ENCODE measurements around the gene RETNLB. TPM values are rescaled to one million over a fixed set of nuclear protein-coding genes. Genes with fewer than 3 reads are reported as not detected.

The RETNLB gene
- total and polyA plus RNA-seq, 4 donors, result not detected

DNA sequence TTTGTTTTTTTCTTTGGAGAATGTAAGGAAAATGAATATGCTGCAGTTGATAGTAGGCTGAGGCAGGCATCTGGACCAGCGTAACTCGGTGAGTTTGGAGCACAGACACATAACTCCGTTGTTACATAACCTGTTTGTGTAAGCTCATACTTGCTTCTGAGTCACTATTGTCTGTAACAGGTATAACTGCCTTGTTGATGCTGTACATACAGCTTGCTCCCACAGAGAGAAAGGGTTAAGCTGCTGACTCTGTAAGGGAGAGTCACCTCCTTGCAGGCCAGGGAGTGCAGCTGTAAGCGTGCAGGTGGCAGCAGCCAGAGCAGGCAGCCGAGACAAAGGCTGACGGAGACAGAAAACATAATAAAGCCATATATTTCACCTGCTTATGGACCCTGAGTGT lies 20.4 kb downstream of the RETNLB start (continued):
- no peak for TF ChIP-seq JUND (IDR thresholded peaks at IDR 0.05)

DNA sequence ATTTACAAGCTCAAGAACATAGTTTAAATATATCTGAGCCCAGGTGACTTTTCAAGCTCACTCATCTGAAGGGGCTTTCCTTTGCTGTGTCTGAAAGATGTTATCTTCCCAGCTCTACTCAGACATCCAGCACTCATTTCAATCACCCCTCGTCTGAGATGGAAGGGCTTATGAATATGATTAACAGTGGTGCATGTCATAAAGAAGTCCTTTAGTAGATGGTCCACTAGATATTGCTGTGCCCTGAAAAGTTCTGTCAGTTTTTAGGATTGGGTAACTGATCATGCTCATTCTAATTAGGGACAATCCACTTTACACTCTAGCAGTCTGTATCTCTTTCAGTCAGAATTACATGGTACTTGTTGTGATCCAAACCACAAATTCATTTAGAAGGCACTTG lies 28.3 kb downstream of the RETNLB start:
- no peaks in the 10 kb centered on the region for H3K27me3 ChIP-seq (ENCODE audit: control insufficient read depth in 4 of 4, insufficient read depth in 4 of 4, low read length in 3 of 4)

DNA sequence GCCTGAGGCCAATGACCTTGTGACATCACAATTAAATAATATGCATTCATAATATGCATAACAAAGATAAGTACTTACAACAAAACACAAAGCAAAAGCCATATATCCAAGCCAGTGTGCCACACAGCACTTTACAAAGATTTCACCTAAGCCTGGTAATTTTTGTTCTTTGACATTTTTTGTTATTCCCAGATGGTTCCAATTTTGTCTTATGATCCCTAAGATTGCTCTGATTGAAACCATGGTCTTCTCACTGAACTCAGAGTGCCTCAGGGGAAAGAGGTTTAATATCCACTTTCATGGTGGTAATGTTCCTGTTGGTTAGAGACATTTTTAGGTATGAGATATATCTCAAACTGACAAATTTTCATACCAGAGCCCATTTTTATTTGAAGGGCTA lies 29.1 kb downstream of the RETNLB start:
- Histone ChIP-seq H3K4me1 (ENCODE audit: control insufficient read depth in 4 of 4, insufficient read depth in 4 of 4, low read length in 3 of 4) (no peaks in the 10 kb centered on the region), H3K27ac (ENCODE audit: low read depth in 1 of 2, low read length in 2 of 2) (no peak overlapping the region), H3K9ac (ENCODE audit: low read depth in 1 of 2, low read length in 2 of 2) (no peak overlapping the region), H3K36me3 (ENCODE audit: control insufficient read depth in 4 of 4, insufficient read depth in 3 of 4, low read depth in 1 of 4, low read length in 3 of 4) (no peaks in the 10 kb centered on the region), H3K4me3 (ENCODE audit: low read depth in 1 of 3, low read length in 3 of 3) (no peak overlapping the region), H3K9me3 (ENCODE audit: control insufficient read depth in 4 of 4, low read length in 3 of 4) (no peaks in the 10 kb centered on the region), H3K27me3 (ENCODE audit: control insufficient read depth in 4 of 4, insufficient read depth in 4 of 4, low read length in 3 of 4) (no peaks in the 10 kb centered on the region)
- DNase-seq (ENCODE audit: low spot score), result no peak
- TF ChIP-seq TAF1 (conservative IDR thresholded peaks at IDR 0.05), result no peak
- no peak for TF ChIP-seq FOXA2 (IDR thresholded peaks at IDR 0.05)
- no peak for TF ChIP-seq HNF4G (IDR thresholded peaks at IDR 0.05)
- TF ChIP-seq SP1 (IDR thresholded peaks at IDR 0.05), result no peak
- TF ChIP-seq HNF4A (conservative IDR thresholded peaks at IDR 0.05), result no peak
- no peak for TF ChIP-seq EGR1 (IDR thresholded peaks at IDR 0.05; ENCODE audit: low read depth in 2 of 2)
- no peak for TF ChIP-seq ATF3 (IDR thresholded peaks at IDR 0.05)
- TF ChIP-seq, protein P1, sequence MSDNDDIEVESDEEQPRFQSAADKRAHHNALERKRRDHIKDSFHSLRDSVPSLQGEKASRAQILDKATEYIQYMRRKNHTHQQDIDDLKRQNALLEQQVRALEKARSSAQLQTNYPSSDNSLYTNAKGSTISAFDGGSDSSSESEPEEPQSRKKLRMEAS (IDR thresholded peaks at IDR 0.05), result no peak
- TF ChIP-seq, protein P2, sequence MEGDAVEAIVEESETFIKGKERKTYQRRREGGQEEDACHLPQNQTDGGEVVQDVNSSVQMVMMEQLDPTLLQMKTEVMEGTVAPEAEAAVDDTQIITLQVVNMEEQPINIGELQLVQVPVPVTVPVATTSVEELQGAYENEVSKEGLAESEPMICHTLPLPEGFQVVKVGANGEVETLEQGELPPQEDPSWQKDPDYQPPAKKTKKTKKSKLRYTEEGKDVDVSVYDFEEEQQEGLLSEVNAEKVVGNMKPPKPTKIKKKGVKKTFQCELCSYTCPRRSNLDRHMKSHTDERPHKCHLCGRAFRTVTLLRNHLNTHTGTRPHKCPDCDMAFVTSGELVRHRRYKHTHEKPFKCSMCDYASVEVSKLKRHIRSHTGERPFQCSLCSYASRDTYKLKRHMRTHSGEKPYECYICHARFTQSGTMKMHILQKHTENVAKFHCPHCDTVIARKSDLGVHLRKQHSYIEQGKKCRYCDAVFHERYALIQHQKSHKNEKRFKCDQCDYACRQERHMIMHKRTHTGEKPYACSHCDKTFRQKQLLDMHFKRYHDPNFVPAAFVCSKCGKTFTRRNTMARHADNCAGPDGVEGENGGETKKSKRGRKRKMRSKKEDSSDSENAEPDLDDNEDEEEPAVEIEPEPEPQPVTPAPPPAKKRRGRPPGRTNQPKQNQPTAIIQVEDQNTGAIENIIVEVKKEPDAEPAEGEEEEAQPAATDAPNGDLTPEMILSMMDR (IDR thresholded peaks at IDR 0.05; ENCODE audit: low read depth, low read length, missing input control), result no peak
- no peak for TF ChIP-seq NR2F2 (IDR thresholded peaks at IDR 0.05)
- no peak for TF ChIP-seq GABPA (IDR thresholded peaks at IDR 0.05 in 1 of 2, conservative IDR thresholded peaks at IDR 0.05 in 1 of 2)
- TF ChIP-seq RXRA (IDR thresholded peaks at IDR 0.05), result no peak
- no peak for TF ChIP-seq JUND (IDR thresholded peaks at IDR 0.05)
- TF ChIP-seq YY1 (IDR thresholded peaks at IDR 0.05), result no peak
- TF ChIP-seq, protein P3, sequence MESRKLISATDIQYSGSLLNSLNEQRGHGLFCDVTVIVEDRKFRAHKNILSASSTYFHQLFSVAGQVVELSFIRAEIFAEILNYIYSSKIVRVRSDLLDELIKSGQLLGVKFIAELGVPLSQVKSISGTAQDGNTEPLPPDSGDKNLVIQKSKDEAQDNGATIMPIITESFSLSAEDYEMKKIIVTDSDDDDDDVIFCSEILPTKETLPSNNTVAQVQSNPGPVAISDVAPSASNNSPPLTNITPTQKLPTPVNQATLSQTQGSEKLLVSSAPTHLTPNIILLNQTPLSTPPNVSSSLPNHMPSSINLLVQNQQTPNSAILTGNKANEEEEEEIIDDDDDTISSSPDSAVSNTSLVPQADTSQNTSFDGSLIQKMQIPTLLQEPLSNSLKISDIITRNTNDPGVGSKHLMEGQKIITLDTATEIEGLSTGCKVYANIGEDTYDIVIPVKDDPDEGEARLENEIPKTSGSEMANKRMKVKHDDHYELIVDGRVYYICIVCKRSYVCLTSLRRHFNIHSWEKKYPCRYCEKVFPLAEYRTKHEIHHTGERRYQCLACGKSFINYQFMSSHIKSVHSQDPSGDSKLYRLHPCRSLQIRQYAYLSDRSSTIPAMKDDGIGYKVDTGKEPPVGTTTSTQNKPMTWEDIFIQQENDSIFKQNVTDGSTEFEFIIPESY (IDR thresholded peaks at IDR 0.05), result no peak

More for the DNA sequence above, 28.3 kb downstream of the RETNLB start:
- no peak overlapping the region for H3K4me3 ChIP-seq (ENCODE audit: low read depth in 1 of 3, low read length in 3 of 3)
- 56% methylated on average over 1 of the region's 1 CpG for WGBS
- TF ChIP-seq JUND (IDR thresholded peaks at IDR 0.05) (no peak), EGR1 (IDR thresholded peaks at IDR 0.05; ENCODE audit: low read depth in 2 of 2) (no peak), NR2F2 (IDR thresholded peaks at IDR 0.05) (no peak)
- TF ChIP-seq, protein P4, sequence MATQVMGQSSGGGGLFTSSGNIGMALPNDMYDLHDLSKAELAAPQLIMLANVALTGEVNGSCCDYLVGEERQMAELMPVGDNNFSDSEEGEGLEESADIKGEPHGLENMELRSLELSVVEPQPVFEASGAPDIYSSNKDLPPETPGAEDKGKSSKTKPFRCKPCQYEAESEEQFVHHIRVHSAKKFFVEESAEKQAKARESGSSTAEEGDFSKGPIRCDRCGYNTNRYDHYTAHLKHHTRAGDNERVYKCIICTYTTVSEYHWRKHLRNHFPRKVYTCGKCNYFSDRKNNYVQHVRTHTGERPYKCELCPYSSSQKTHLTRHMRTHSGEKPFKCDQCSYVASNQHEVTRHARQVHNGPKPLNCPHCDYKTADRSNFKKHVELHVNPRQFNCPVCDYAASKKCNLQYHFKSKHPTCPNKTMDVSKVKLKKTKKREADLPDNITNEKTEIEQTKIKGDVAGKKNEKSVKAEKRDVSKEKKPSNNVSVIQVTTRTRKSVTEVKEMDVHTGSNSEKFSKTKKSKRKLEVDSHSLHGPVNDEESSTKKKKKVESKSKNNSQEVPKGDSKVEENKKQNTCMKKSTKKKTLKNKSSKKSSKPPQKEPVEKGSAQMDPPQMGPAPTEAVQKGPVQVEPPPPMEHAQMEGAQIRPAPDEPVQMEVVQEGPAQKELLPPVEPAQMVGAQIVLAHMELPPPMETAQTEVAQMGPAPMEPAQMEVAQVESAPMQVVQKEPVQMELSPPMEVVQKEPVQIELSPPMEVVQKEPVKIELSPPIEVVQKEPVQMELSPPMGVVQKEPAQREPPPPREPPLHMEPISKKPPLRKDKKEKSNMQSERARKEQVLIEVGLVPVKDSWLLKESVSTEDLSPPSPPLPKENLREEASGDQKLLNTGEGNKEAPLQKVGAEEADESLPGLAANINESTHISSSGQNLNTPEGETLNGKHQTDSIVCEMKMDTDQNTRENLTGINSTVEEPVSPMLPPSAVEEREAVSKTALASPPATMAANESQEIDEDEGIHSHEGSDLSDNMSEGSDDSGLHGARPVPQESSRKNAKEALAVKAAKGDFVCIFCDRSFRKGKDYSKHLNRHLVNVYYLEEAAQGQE (IDR thresholded peaks at IDR 0.05), result no peak
- TF ChIP-seq, protein P2 (IDR thresholded peaks at IDR 0.05; ENCODE audit: low read depth, low read length, missing input control), result no peak
- DNase-seq (ENCODE audit: low spot score), result no peak
- no peaks in the 10 kb centered on the region for H3K9me3 ChIP-seq (ENCODE audit: control insufficient read depth in 4 of 4, low read length in 3 of 4)
- H3K4me1 ChIP-seq (ENCODE audit: control insufficient read depth in 4 of 4, insufficient read depth in 4 of 4, low read length in 3 of 4), result no peaks in the 10 kb centered on the region
- H3K36me3 ChIP-seq (ENCODE audit: control insufficient read depth in 4 of 4, insufficient read depth in 3 of 4, low read depth in 1 of 4, low read length in 3 of 4), result no peaks in the 10 kb centered on the region
- H3K9ac ChIP-seq (ENCODE audit: low read depth in 1 of 2, low read length in 2 of 2), result no peak overlapping the region
- no peak overlapping the region for H3K27ac ChIP-seq (ENCODE audit: low read depth in 1 of 2, low read length in 2 of 2)
